ENCODE results near the gene MAPK7. TPM values are rescaled to one million over a fixed set of nuclear protein-coding genes. Genes with fewer than 3 reads are reported as not detected.
A peak's percentile ranks its signal among the peaks of the same experiment; 100 is the strongest.

MAPK7 gene
- total RNA-seq, 1 donor from 2014 or later: 13.9 TPM

DNA sequence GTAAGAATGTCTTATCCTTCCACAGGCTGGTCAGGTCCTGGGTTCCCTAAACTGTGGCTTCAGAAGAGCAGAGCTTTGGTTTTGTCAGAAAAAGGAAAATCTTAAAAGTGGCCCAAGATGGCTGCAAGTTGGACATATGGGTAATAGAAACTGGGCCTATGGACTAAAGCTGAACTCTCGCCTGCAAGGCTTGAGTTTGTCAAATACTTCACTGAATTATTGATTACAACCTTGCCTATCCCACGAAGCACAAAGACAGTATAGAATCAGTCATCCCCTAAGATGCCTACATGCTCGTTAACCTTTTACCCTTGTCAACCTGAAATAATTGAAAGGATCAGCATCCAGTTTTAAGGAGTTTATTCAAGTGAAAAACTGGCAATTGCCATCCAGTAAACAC is 53.4 kb downstream of the MAPK7 start:
- DNase-seq (no peak), ATAC-seq (ENCODE audit: poor library complexity) (no peak)
- intact Hi-C loops (cut with DNase I): no loop called here

Small RNA genes lying within 50 kb of the gene (microRNA-seq; reads per million reads assigned to microRNA genes)
- 74.1 reads per million, percentile 49 among the genes with 10 or more reads in this experiment for gene MIR1180

Other genes with a start within 250 kb of the MAPK7 start
- gene EPN2, start 141.1 kb upstream of the MAPK7 start, total RNA-seq: 91.0 TPM
- gene B9D1, start 15.8 kb upstream of the MAPK7 start, total RNA-seq: 6.8 TPM
- 42.9 TPM for gene MFAP4, start 8.7 kb downstream of the MAPK7 start, total RNA-seq
- 2.2 TPM for gene RNF112, start 32.7 kb downstream of the MAPK7 start, total RNA-seq
- 3.7 TPM for gene SLC47A1, start 155.4 kb downstream of the MAPK7 start, total RNA-seq

All from Right ventricle myocardium superior (tissue), 1 donor.